PC-9 (cell line): ENCODE data around the gene CTNNA3. TPM values are rescaled to one million over a fixed set of nuclear protein-coding genes. Genes with fewer than 3 reads are reported as not detected.

ENCODE experiments used
- BruUV-seq: library from RNA; stranded (reverse); fragments of 400-500 nt; replicated peaks from 2 replicates; lab custom pipeline; 2021; lab: Mats Ljungman, UMichigan
- CTCF ChIA-PET: fragments of 300-600 bp; sonication (Branson Sonifier 250); formaldehyde crosslinking; loops from one replicate; lab custom pipeline; 2022; ENCODE audit warnings: antibody characterized with exemption; lab: Charles Lee
- POLR2A ChIA-PET: fragments of 300-600 bp; sonication (Branson Sonifier 250); formaldehyde crosslinking; loops from one replicate; lab custom pipeline; 2022; ENCODE audit warnings: antibody characterized with exemption; ENCODE audit not compliant: unreplicated experiment; lab: Charles Lee
- DNase-seq, 2 experiments: peaks; one replicate each; pipeline versions ENCODE4 v3.0.0 to v3.0.0-alpha.2; 2015 to 2022; ENCODE audit warnings: mixed read lengths in 1 of 2
- H2AFZ ChIP-seq: fragments of 200-600 bp; sonication (generic); 2 replicates; pipeline ENCODE4 v1.8.1; 2017; ENCODE audit warnings: antibody characterized with exemption
- H3F3A ChIP-seq: fragments of 200-600 bp; sonication (generic); 2 replicates; pipeline ENCODE4 v1.8.1; 2017; ENCODE audit warnings: antibody characterized with exemption, mild to moderate bottlenecking, low read depth; ENCODE audit not compliant: insufficient read depth
- H3K27ac ChIP-seq: fragments of 200-600 bp; sonication (generic); 2 replicates; pipeline ENCODE4 v1.6.1; 2016; ENCODE audit warnings: mixed run types
- H3K27me3 ChIP-seq: fragments of 200-600 bp; sonication (generic); 2 replicates; pipeline ENCODE4 v1.6.1; 2016; ENCODE audit warnings: low read depth, mixed run types; ENCODE audit not compliant: insufficient read depth
- H3K36me3 ChIP-seq: fragments of 200-600 bp; sonication (generic); 2 replicates; pipeline ENCODE4 v1.6.1; 2016; ENCODE audit warnings: low read depth, mixed run types
- H3K4me1 ChIP-seq: fragments of 200-600 bp; sonication (generic); replicated peaks from 2 replicates; pipeline ENCODE4 v1.6.1; 2016; ENCODE audit warnings: mixed run types; ENCODE audit not compliant: insufficient read depth
- H3K4me2 ChIP-seq: fragments of 200-600 bp; sonication (generic); 2 replicates; pipeline ENCODE4 v1.6.1; 2017; ENCODE audit warnings: mixed run types
- H3K4me3 ChIP-seq: fragments of 200-600 bp; sonication (generic); 2 replicates; pipeline ENCODE4 v1.6.1; 2016; ENCODE audit warnings: mixed run types
- H3K79me2 ChIP-seq: fragments of 200-600 bp; sonication (generic); 2 replicates; pipeline ENCODE4 v1.6.1; 2017; ENCODE audit warnings: low read depth, mixed run types
- H3K9me2 ChIP-seq: fragments of 200-600 bp; sonication (generic); 2 replicates; pipeline ENCODE4 v1.8.1; 2017; ENCODE audit warnings: mild to moderate bottlenecking; ENCODE audit not compliant: insufficient read depth
- H3K9me3 ChIP-seq: fragments of 200-600 bp; sonication (generic); 2 replicates; pipeline ENCODE4 v1.8.1; 2016; ENCODE audit warnings: low read depth; ENCODE audit not compliant: insufficient read depth
- H4K20me1 ChIP-seq: fragments of 200-600 bp; sonication (generic); 2 replicates; pipeline ENCODE4 v1.8.1; 2017; ENCODE audit not compliant: insufficient read depth
- EZH2 ChIP-seq: fragments of 200-600 bp; sonication (generic); IDR thresholded peaks from 2 replicates; pipeline ENCODE4 v1.8.0; 2017; ENCODE audit warnings: antibody characterized with exemption, low read depth
- intact Hi-C: fragments of 100-400 bp; cut with micrococcal nuclease; formaldehyde crosslinking; loops from one replicate; pipeline ENCODE4 v1.10.0; 2022; ENCODE audit not compliant: unreplicated experiment
- total RNA-seq: library from RNA; stranded (reverse); gene quantifications from 2 replicates; pipeline ENCODE4 v1.2.3, GENCODE V29; 2021
- TF ChIP-seq, protein P1 (sequence below): fragments of 200-600 bp; sonication (generic); conservative IDR thresholded peaks from 2 replicates; pipeline ENCODE4 v1.6.1; 2017; ENCODE audit warnings: mixed run types, antibody characterized with exemption, mild to moderate bottlenecking, moderate library complexity

The CTNNA3 gene
- total RNA-seq, 1 experiment from 2014 or later, result not detected

DNA sequence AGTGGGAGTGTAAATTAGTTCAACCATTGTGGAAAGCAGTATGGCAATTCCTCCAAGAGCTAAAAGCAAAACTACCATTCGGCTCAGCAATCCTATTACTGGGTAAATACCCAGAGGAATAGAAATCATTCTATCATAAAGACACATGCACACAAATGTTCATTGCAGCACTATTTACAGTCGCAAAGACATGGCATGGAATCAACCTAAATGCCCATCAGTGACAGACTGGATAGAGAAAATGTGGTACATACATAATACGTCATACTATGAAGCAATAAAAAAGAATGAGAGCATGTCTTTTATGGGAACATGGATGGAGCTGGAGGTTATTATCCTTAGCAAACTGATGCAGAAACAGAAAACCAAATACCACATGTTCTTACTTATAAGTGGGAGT is 1646.7 kb downstream of the CTNNA3 start:
- BruUV-seq, result no TSS peak
- TF ChIP-seq EZH2, result no peak
- TF ChIP-seq, protein P1, sequence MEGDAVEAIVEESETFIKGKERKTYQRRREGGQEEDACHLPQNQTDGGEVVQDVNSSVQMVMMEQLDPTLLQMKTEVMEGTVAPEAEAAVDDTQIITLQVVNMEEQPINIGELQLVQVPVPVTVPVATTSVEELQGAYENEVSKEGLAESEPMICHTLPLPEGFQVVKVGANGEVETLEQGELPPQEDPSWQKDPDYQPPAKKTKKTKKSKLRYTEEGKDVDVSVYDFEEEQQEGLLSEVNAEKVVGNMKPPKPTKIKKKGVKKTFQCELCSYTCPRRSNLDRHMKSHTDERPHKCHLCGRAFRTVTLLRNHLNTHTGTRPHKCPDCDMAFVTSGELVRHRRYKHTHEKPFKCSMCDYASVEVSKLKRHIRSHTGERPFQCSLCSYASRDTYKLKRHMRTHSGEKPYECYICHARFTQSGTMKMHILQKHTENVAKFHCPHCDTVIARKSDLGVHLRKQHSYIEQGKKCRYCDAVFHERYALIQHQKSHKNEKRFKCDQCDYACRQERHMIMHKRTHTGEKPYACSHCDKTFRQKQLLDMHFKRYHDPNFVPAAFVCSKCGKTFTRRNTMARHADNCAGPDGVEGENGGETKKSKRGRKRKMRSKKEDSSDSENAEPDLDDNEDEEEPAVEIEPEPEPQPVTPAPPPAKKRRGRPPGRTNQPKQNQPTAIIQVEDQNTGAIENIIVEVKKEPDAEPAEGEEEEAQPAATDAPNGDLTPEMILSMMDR, result no peak
- no peaks in the 10 kb centered on the region for H3K36me3 ChIP-seq
- no peak overlapping the region for H3K4me3 ChIP-seq
- H3K9me3 ChIP-seq, result no peaks in the 10 kb centered on the region; the same call in 1 of the 2 replicates
- no peaks in the 10 kb centered on the region for H3K79me2 ChIP-seq
- no peaks in the 10 kb centered on the region for H3K9me2 ChIP-seq
- H3K27me3 ChIP-seq, result no peaks in the 10 kb centered on the region
- ChIA-PET POLR2A (no interaction called here), CTCF (no interaction called here)
- no peak overlapping the region for H3K4me2 ChIP-seq
- no peaks in the 10 kb centered on the region for H3K4me1 ChIP-seq
- H4K20me1 ChIP-seq, result no peaks in the 10 kb centered on the region
- H3K27ac ChIP-seq, result no peak overlapping the region
- no peak for DNase-seq
- intact Hi-C loops, result no loop called here
- no peak overlapping the region for H2AFZ ChIP-seq
- no peaks in the 10 kb centered on the region for H3F3A ChIP-seq

DNA sequence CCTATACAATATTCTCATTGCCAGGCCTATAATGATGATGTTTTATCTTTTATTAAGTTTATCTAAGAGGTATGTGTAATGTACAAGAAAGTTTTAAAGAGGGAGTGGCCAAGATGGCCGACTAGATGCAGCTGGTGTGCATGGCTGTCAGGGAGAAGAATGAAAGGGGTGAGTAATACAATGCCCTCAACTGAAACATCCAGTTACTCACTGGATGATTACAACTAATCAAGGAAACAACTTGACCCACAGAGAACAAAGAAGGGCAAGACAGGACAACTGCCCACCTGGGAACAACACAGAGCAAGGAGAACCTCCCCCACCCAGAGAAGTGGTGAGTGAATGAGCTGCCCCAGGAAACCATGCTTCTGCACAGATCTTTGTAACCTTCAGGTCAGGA is 1650.1 kb downstream of the CTNNA3 start:
- ChIA-PET POLR2A (no interaction called here), CTCF (no interaction called here)
- Histone ChIP-seq H3K9me2 (no peaks in the 10 kb centered on the region), H3F3A (no peaks in the 10 kb centered on the region), H3K27ac (no peak overlapping the region), H4K20me1 (no peaks in the 10 kb centered on the region), H2AFZ (no peak overlapping the region), H3K4me3 (no peak overlapping the region), H3K27me3 (no peaks in the 10 kb centered on the region), H3K79me2 (no peaks in the 10 kb centered on the region), H3K4me2 (no peak overlapping the region), H3K9me3 (no peaks in the 10 kb centered on the region), H3K4me1 (no peaks in the 10 kb centered on the region), H3K36me3 (no peaks in the 10 kb centered on the region)
- no peak for DNase-seq
- intact Hi-C loops, result loop anchor here (2.0 kb wide), 1 partner anchor 17 kb away; no protein-coding TSS in a partner anchor
- BruUV-seq, result no TSS peak
- no peak for TF ChIP-seq EZH2
- TF ChIP-seq, protein P1, result no peak

DNA sequence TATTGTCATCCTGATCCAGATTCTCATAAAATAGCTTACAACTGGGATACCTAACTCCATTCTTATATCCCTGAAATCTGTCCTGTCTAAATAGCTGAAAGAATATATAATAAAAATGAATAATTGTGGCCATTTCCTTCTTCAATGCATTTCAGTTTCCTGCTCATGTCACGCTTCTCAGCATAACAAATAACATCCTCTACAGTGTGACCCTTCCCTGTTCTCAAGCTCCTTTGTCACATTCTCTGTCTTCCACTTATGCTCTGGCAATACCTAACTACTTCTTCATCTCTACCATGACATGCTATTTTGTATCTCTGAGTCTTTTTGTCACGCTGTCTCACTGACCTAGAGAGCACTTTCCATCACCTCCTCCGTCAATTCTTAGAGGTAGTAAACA is 1654.2 kb downstream of the CTNNA3 start:
- no TSS peak for BruUV-seq
- Histone ChIP-seq H3F3A (no peaks in the 10 kb centered on the region), H3K27ac (no peak overlapping the region), H3K4me2 (no peak overlapping the region), H3K79me2 (no peaks in the 10 kb centered on the region), H2AFZ (no peak overlapping the region; the same call in 1 of the 2 replicates), H3K9me2 (no peaks in the 10 kb centered on the region), H3K27me3 (no peaks in the 10 kb centered on the region), H4K20me1 (no peaks in the 10 kb centered on the region; the same call in 1 of the 2 replicates), H3K4me1 (no peaks in the 10 kb centered on the region), H3K9me3 (no peaks in the 10 kb centered on the region), H3K36me3 (no peaks in the 10 kb centered on the region), H3K4me3 (no peak overlapping the region)
- POLR2A ChIA-PET, result no interaction called here
- DNase-seq, result no peak
- CTCF ChIA-PET, result no interaction called here
- intact Hi-C loops, result no loop called here
- TF ChIP-seq EZH2, result no peak
- TF ChIP-seq, protein P1, result no peak
